Hypothalamus (tissue), 51 donors: ENCODE results near the gene ZNF469.

Experiments used
- DNase-seq, 51 donors: peaks; one replicate each; lab custom pipeline; 2025; lab: John Stamatoyannopoulos, UW

The ZNF469 gene

DNA sequence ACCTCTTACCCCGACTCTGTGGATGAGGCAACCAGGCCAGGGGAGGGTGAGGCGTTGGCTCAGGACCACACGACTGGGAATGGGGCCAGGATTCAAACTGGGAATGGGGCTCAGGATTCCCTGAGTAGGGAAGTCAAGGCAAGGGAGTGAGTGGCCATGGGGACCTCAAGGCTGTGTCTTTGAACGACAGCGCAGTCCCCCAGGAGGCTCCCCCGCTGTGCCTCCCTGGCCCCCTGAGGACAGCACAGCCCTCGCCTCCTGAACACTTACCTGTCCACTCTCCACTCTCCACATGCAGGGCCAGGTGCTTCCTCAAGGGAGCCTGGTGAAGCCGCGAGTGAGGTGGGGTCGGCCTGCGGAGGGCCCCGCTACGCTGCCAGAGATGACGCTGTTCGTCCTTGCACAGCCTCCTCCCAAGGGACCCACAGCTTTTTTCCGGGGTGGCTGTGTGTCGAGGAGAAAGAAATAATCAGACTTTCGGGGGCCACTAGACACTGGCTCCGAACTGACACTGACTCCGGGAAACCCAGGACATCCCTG, 6.9 kb downstream of the ZNF469 start:
- DNase-seq: no peak

DNA sequence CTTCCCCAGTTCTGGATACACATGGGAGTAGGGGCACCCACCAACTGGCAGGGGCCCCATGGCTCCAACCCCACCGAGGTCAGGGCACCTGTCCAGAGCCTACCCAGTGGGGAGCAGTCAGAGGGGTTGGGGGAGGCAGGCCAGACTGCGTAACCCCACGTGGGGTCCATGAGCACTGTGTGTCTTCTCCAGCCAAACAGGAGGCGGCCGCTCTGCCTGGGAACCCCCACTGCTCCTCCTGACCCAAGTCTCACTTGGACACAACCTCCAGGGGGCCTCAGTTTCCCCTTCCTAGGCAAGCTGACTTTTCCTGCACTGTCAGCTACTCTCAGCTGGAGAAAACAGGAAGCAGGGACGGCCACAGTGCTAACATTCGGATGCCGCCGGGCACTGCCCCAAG, 7.5 kb downstream of the ZNF469 start:
- DNase-seq: no peak

DNA sequence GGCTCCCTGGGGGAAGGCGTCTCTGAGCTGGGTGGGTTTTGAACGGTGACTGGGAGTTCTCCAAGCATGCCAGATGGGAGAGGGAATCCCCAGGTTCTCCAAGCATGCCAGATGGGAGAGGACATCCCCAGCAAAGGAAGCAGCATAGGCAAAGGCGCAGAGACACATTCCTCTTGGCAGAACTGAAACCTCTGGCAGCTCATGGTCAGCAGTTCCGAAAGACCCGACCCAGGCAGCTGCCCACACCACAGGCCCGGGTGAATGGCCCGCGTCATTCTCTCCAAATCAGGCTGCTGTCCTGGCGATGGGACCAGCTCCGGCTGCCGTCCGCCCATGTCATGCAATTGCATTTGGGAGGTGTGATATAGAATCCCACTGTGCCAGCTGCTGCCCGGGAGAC, 8.0 kb downstream of the ZNF469 start:
- peak in 2 of 51 donors; percentile 33 to 44 for DNase-seq

DNA sequence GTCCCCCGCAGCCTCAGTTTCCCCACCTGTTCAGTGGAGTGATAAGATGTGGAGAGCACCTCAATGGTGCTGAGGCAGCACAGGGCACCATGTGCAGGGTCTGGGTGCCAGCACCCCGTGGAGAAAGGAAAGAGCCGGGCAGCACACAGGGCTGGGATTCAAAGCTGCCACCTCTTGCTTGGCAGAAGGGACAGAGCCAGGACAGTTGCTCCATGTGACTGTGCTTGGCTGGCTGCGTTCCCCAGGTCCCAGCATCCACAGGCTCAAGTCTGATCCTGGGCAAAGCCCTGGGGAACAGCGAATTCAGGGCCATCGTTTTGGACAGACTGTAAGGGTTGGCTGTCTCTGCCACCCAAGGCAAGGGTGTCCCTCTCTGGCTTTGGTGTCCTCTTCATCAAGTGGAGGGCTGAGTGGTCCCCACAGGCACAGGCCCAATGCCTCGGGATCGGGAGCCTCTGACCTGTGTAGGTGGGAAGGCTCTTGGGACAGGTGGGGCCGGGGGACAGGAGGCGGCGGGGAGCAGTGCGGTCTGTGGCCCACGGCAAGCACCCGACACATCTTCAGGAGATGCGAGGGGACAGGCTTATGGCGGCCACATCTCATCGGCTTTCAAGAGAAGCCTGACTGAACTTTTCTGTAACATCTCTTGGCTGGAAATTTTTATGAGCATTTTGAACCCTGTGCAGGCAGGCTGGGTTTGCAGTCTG, 8.5 kb downstream of the ZNF469 start:
- DNase-seq: peak in 10 of 51 donors; percentile 15 to 51 (median 29)

DNA sequence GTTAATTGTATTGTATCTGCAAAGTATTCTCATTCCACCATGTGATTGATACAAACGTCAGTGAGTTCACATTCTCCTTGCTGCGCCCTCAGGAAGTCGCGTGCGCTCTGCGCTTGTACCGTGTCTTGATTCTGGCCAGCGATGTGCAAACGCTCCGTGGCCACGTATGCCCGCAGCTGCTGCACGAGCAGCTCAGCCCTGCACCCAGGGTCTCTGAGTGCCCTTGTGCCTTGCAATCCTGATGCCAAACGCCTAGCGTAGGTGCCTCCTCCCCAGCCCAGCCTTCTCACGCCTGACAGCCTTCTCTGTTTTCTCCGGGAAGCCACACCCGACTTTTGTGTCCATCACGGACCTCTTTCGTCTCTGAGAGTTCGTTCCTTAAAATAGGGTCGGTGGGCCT, 9.4 kb downstream of the ZNF469 start:
- no peak for DNase-seq

DNA sequence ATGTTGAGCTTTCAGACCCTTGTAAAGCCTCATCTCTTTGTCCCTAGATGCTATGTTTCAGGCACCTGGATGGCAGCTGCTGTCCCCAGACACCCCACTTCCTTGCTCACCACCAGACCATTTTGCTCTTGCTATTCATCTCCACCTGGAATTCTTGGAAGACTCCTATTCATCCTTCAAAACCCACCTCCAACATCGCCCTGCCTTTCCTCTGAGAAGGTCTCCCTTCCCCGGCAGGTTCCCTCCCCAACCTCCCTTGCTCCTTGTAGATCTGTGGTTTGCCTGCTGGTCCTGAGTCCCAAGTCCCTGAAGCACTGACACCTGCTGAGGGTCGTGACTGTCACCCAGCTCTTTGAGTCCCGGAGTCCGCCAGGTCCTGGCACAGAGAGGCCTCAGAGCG, 9.9 kb downstream of the ZNF469 start:
- no peak for DNase-seq

DNA sequence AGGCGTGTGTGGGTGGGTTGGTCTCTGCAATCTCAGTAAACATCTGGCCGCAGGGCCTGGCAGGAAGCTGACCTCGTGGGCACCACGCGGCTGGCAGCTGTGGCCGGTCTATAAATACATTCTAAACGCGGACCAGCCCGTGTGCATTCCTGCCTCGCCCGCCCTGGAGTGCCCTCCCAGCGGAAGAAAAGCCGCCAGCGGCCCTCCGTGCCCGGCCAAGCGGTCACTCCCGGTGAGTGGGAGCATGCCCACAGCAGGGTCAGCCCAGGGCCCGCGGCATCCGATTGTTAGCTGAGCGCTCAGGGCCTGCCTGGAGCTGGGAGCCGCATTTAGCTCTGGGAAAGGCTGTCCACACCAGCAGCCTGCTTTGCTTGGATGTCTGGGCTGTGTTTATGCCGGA, 10.3 kb downstream of the ZNF469 start:
- peak in 19 of 51 donors; percentile 7 to 44 (median 24) for DNase-seq

DNA sequence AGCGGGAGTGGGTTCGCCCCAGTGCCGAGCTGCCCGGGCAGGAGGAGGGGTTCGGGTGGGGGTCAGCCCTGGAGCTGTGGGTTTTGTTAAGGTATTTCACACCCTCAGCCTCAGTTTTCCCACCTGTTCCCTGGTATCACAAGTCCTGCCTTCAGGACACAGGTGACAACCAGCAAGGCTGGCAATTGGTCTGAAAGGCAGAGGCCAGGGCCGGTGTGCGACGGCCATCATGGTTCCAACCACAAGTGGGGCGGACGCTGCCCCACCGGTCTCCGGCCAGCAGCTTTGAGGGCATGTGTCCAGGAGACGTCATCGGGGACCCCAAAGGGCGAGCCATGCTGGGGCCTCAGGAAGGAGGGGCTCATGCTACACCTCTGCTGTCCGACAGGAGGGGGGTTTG, 10.8 kb downstream of the ZNF469 start:
- DNase-seq: no peak

DNA sequence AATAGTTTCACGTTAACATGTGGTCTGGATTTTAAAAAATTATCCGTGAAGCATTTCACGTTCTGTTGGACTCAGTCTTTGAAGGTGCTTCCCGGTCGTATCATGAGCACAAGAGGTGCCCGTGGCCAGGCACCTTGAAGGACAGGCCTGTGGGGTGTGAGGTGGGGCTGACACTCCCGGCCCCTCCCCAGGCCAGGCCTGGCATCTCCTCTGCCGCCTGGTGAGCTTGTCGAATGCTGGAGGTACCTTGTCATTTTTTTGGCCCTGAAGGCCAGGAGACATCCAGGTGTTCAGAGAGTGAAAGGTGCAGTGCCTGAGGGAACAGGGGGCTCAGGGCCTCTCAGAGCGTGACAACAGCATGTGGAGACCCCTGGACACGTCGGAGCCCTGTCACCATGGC, 11.7 kb downstream of the ZNF469 start:
- no peak for DNase-seq

DNA sequence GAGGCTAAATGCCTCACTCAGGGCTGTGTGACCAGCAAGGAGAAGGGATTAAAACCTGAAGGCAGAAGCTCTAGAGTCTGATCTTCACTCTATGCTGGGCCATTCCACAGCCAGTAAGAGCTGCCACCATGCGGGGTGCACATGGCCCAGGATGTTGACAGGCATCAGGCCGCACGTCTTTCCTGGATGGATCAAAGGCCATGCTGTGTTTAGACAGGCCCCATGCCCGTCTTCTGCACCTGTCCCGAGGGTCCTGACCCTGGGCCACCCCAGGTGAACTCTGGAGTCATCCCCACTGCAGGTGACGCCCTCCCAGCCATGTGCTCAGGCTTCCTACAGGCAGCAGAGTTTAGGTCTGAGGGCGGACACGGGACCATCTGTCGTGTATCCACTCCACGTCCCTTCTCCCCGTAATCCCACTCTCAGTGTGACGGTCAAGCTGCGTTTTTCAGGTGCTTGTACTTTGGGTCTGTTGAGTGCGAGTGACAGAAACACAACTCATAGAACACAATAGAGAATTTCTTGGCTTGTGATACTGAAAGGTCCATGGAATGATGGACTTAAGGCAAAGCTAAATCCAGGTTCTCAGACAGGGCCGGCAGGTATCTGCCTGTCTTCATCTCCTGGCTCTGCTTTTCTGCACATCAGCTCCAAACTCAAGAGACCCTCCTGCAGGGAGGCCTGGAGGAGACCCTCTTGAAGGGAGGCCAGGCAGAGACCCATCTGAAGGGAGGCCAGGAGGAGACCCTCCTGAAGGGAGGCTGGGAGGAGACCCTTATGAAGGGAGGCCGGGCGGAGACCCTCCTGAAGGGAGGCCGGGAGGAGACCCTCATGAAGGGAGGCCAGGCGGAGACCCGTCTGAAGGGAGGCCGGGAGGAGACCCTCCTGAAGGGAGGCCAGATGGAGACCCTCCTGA, 13.2 kb downstream of the ZNF469 start:
- no peak for DNase-seq

DNA sequence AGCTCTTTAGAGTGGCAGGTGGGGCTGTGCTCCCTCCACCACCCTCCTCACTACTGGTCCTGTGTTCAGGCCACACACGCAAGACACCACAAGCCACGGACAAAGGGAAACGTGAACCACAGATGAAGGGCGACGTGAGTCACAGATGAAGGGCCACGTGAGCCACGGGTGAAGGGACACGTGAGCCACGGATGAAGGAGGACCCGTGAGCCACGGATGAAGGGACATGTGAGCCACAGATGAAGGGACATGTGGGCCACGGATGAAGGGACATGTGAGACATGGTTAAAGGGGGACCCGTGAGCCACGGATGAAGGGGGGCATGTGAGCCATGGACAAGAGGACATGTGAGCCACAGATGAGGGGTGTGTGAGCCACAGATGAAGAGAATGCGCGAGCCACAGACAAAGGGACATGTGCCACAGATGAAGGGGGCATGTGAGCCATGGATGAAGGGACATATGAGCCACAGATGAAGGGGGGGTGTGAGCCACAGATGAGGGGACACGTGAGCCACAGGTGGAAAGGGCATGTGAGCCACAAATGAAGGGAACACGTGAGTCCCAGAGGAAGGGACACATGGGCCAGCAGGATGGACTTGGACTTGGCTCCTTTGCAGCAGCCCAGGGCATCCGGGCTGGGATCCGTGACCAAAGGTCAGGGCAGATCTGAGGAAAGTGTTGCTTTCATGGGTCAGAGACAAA, 15.6 kb downstream of the ZNF469 start:
- DNase-seq: no peak

DNA sequence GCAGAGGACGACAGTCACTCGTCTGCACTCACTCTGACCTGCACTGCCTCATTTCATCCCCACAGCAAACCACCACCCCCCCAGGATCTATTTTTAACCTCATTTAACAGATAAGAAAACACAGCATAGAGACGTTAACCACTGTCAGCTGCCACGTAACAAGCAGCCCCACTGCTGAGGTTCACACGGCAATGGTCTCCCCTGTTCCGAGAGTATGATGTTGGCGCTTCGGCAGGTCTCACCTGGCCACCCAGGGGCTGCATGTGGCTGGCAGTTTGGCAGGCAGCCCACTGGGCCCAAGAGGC, 16.1 kb downstream of the ZNF469 start:
- no peak for DNase-seq

DNA sequence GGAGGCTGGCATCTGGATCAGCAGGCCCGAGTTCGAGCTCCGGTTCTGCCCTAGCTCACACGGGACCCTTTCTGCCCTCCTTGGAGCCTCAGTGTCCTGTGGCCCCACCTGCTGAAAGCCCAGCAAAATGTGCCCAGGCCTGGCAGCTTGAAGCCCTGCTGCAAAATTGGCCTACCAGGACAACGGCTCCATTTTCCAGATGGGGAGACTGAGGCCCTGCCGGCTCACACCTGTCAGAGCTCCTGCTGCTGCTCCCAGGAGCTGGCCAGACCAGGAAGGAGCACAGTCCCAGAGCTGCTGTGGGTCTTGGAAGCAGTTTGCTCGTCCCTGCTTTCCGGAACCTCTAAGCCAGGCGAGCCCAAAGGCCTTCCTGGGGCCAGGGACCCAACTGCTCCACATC, 17.4 kb downstream of the ZNF469 start:
- DNase-seq: no peak

DNA sequence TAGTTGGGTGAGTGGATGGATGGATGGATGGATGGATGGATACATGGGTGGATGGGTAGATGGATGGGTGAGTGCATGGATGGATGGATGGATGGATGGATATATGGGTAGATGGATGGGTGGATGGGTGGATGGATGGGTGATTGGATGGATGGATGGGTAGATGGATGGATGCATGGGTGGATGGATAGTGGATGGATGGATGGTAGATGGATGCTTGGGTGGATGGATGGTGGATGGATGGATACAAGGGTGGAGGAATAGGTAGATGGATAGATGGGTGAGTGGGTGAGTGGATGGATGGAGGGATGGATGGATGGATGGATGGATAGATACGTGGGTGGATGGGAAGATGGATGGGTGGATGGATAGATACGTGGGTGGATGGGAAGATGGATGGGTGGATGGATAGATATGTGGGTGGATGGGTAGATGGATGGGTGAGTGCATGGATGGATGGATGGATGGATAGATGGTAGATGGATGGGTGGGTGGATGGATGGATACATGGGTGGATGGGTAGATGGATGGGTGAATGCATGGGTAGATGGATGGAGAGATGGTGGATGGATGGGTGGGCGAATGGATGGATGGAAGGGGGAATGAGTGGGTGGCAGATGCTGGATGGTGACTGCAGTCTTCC, 19.0 kb downstream of the ZNF469 start:
- DNase-seq: no peak

DNA sequence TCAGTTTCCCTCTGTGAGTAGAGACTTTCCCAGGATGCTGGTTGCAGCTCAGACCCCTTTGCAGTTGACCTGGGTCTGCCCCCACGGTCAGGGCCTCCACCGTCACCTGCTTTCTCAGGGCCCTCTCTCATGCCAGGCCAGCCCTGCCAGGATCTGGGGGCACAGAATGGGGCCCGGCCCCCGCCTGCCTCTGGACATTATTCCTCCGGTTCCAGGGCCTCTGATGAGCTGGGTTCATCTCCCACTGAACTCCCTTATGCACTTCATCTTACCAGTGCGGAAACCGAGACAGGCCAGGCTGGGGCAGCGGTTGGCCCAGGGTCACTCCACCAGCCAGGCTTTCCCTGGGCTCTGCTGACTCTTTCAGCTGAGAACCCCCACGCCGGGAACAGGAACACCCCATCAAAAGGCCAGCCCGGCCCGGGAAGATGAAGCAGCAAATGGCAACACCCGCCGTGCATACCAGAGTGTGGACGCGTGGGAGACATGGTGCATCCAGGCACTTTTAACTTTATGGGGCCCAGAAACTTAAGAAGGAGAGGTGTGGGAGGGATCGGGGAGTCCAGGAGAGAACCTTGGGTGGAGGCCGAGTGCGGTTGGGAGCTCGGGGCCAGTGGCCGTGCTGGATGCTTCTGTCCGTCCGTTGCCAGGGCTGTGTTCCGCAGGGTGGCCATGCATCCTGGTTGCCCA, 19.9 kb downstream of the ZNF469 start:
- no peak for DNase-seq

DNA sequence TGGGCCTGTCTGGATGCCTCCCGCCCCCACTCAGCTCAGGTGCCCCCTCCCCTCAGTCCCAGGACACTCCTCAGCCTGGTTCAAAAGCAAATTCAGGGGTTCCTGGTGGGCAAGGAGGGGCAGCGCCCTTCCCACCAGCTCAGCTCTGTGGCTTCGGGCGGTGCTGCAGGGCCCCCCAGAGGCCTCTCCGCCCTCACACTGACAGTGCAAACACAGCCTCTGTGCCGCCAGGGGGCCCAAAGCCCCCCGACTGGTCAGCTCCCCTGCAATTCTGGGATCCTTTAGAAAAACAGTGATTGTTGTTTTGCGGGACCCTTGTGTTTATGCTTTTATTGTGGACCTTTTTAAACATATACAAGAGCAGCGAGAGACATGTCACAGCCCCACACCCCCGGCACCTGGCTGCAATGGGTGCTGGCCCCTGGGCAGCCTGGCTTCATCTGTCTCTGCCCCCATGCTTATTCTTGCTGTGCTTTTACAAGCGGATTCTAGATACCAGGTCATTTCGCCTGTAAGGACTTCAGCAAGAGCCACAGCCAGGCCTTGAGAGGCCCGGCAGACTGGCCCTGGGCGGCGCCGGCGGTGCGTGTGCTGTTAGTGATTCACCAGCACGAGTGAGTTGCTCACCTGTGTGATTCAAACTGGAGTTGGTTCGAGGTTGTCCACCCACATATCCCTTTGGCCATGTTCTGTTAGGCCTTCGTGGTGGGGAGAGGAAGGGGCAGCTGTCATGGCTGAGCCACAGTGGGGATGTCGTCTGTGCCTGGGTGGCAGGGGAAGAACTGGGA, 21.2 kb downstream of the ZNF469 start:
- no peak for DNase-seq

DNA sequence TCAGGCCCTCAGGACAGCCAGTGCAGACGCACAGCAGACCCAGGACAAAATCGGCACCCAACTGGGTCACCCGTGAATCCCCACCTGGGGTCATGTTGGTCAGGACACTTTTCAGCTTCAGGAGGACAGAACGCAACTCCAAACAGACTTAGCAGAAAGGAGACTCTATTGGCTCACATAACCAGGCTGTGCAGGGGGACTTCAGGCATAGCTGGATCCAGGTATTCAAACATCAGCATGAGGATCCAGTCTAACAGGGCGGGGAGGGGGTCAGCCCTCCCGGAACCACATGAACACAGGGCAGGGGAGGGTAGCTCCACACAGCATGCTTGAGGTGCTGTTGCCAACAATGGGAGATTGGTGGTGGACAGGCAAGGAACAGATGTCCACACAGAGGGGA, 22.0 kb downstream of the ZNF469 start:
- no peak for DNase-seq

DNA sequence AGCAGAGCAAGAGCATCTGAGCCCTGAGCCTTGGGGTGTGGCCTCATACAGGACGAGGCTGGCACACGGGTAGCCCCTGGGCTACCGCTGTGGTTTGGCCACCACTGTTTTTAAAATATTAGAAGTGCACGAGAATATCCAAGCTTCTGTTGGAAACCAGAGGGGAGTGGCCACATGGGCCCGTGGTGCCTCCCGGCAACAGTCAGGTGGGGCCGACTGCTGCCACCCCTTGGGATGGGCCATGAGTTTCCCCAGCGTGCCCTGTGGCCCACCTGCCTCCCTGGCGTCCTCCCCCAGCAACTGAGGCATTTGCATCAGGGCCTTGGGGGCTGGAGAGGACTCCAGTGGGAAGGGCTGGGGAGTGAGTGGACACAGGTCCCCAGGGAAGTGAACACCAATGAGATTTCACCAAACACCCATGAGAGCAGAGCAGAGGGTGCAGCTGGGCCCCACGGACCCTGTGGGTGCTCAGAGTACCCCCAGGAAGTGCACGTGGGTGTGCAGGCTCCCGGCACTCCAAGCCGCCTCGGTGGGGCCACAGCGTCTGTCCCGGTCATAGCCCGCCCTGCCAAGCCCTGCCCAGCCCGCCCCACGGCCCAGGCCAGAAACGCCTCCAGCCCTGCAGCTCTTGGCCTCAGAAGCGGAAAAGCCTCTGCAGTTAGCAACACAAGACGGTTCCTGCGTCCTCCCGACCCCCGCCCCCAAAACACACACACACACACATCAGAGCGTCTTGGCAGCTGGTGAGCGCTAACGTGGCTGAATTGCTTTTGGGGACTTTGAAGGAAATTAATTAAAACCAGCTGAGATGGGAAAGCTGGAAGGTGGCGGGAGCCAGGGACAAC, 22.7 kb downstream of the ZNF469 start:
- peak in 16 of 51 donors; percentile 8 to 49 (median 21) for DNase-seq
